HepG2 (cell line): Measurements from ENCODE around the gene RBCK1. TPM values are rescaled to one million over a fixed set of nuclear protein-coding genes. Genes with fewer than 3 reads are reported as not detected.

Source experiments
- CENPBD1 ChIP-seq: sonication (generic); formaldehyde crosslinking; IDR thresholded peaks from 2 replicates; pipeline ENCODE4 v1.8.0; 2022; ENCODE audit warnings: missing genetic modification reagents, low read depth, mild to moderate bottlenecking, borderline replicate concordance
- IRF2 ChIP-seq: IDR thresholded peaks from 2 replicates; pipeline ENCODE4 v1.6.1; 2018; ENCODE audit warnings: missing genetic modification reagents, missing compliant biosample characterization
- JDP2 ChIP-seq: sonication (generic); formaldehyde crosslinking; IDR thresholded peaks from 2 replicates; pipeline ENCODE4 v1.8.1; 2022; ENCODE audit warnings: missing genetic modification reagents, borderline replicate concordance
- MZF1 ChIP-seq: sonication (generic); formaldehyde crosslinking; IDR thresholded peaks from 2 replicates; pipeline ENCODE4 v1.8.1; 2023; ENCODE audit warnings: mild to moderate bottlenecking, missing genetic modification reagents, borderline replicate concordance
- NFE2 ChIP-seq: sonication (generic); formaldehyde crosslinking; IDR thresholded peaks from 2 replicates; pipeline ENCODE4 v1.4.0; 2020; ENCODE audit warnings: missing genetic modification reagents
- RNF2 ChIP-seq: fragments of 450-650 bp; conservative IDR thresholded peaks from 2 replicates; pipeline ENCODE4 v1.6.1; 2016; ENCODE audit warnings: low read depth
- ZNF318 ChIP-seq: sonication (generic); formaldehyde crosslinking; IDR thresholded peaks from 2 replicates; pipeline ENCODE4 v1.4.0; 2020; ENCODE audit warnings: mild to moderate bottlenecking, missing genetic modification reagents
- polyA plus RNA-seq, 8 experiments: library from polyadenylated mRNA; depleted of rRNA in 3 of 8; stranded (reverse) in 7 of 8; unstranded in 1 of 8; fragments of >200 nt; fragmentation: Illumina TruSeq in 4 of 8; extraction: Trizol in 4 of 8; gene quantifications; 2 replicates each; pipeline versions ENCODE4 v1.2.1 to v1.2.3, GENCODE V29; 2011 to 2016; ENCODE audit warnings: low read depth in 4 of 8, missing spikeins in 1 of 8, mixed read lengths in 1 of 8; ENCODE audit not compliant: insufficient read depth in 1 of 8
- total RNA-seq, 5 experiments: library from RNA; depleted of rRNA; stranded (reverse); fragments of >200 nt; fragmentation: Illumina TruSeq; extraction: Trizol; gene quantifications; 2 replicates each; pipeline ENCODE4 v1.2.3, GENCODE V29; 2016; ENCODE audit warnings: low read depth in 1 of 5
- TF ChIP-seq, protein P1 (sequence below): sonication (generic); formaldehyde crosslinking; IDR thresholded peaks from 2 replicates; pipeline ENCODE4 v1.4.0; 2020; ENCODE audit warnings: missing genetic modification reagents, borderline replicate concordance

Gene RBCK1
- total and polyA plus RNA-seq, 2 of the 13 experiments (the other 11 are each of a cell fraction or from before 2014, with no cell fraction given), result 149 to 215 TPM

- TF ChIP-seq ZNF318 (CRISPR knock-in tag) (no peak), MZF1 (no peak), IRF2 (CRISPR knock-in tag) (no peak), JDP2 (CRISPR knock-in tag) (no peak), NFE2 (no peak), CENPBD1 (CRISPR knock-in tag) (no peak), RNF2 (no peak)
- TF ChIP-seq, protein P1, sequence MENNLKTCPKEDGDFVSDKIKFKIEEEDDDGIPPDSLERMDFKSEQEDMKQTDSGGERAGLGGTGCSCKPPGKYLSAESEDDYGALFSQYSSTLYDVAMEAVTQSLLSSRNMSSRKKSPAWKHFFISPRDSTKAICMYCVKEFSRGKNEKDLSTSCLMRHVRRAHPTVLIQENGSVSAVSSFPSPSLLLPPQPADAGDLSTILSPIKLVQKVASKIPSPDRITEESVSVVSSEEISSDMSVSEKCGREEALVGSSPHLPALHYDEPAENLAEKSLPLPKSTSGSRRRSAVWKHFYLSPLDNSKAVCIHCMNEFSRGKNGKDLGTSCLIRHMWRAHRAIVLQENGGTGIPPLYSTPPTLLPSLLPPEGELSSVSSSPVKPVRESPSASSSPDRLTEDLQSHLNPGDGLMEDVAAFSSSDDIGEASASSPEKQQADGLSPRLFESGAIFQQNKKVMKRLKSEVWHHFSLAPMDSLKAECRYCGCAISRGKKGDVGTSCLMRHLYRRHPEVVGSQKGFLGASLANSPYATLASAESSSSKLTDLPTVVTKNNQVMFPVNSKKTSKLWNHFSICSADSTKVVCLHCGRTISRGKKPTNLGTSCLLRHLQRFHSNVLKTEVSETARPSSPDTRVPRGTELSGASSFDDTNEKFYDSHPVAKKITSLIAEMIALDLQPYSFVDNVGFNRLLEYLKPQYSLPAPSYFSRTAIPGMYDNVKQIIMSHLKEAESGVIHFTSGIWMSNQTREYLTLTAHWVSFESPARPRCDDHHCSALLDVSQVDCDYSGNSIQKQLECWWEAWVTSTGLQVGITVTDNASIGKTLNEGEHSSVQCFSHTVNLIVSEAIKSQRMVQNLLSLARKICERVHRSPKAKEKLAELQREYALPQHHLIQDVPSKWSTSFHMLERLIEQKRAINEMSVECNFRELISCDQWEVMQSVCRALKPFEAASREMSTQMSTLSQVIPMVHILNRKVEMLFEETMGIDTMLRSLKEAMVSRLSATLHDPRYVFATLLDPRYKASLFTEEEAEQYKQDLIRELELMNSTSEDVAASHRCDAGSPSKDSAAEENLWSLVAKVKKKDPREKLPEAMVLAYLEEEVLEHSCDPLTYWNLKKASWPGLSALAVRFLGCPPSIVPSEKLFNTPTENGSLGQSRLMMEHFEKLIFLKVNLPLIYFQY (CRISPR knock-in tag), result no peak
Measured at GRCh38 chr20:373171-373890, 34.8 kb upstream of the RBCK1 start (continued).
